ENCODE measurements around the gene RTN4R.
"Not testable (repeated sequence)": the region's sequence is repeated elsewhere in the genome, so short reads cannot be mapped to it uniquely, and the experiment has no call there.

The RTN4R gene

DNA sequence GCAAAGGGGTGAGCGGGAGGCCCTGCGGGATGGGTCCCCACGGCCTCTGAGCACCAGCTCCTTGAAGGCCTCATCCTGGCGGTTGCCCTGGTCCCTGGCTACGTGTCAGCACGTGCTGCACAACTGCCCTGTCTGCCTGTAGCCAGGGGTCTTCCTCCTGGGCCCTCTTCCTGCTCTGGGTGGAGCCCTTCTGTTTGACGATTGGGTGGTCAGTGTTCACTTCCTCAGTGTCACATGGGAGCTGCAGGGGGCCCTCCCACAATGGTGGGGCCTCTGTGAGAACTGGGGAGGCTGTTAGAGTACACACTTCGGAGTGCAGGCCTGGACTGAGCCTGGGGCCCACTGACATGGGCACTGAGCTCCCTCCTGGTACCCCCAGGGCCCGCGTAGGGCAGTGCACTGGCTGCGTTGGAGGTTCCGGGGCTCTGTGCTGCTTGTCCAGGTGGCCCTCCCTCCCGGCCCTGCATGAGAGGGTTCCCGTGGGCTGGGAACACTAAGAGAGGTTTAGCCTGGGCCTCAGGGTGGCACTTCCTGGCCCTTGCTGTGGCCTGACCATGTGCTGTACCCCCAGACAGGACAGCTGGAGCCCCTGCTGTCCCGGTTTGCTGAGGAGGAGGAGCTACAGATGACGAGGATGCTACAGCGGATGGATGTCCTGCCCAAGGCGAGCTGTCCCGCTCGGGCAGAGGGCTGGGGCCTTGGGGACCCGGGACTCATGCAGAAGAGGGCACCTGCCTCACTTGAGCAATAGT, 38.0 kb upstream of the RTN4R start:
- no peak for FAIRE-seq

DNA sequence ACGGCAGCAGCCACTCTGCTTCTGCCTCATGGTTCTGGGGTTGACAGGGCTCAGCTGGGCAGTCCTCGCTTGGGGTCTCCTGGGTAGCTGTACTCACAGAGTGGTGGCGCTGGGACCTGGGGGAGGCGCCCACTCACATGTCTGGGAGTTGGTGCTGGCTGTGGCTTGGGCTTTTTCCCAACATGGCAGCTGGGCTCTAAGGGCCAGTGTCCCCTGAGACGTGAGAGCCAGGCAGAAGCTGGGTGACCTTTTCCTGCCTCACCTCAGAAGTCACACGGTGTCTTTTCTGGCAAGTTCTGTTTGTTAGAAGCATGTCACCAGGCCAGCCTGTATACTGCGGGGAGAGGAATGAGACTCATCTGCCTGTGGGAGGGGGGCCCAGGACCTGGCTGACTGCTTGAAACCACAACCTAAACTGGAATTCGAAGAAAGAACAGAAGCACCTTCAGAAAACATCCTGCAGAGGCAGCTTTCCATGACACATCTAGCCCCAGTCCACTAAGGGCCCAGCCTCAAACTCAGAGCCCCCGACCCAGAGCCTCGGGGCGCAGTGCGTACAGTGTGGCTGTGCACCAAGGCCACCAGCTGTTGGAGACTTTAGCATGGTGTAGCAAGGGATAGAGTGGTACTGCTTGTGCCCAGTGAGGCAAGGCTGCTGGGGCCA, 37.2 kb upstream of the RTN4R start:
- not testable (repeated sequence) for FAIRE-seq

DNA sequence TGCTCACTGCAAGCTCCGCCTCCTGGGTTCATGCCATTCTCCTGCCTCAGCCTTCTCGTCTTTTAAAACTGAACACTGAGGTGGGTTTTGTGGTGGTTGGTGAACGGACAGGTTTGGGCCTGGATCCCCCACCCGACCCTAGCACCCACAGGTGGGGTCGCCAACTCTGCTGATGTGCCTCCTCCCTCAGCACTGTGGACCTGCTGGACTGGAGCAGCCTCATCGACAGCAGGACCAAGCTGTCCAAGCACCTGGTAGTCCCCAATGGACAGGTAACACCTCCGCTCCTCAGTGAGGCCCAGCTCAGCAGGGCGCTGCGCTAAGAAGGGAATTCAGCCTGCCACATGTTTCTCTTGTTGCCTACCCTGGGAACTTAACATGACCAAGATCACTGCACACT, 36.5 kb upstream of the RTN4R start:
- no peak for FAIRE-seq

DNA sequence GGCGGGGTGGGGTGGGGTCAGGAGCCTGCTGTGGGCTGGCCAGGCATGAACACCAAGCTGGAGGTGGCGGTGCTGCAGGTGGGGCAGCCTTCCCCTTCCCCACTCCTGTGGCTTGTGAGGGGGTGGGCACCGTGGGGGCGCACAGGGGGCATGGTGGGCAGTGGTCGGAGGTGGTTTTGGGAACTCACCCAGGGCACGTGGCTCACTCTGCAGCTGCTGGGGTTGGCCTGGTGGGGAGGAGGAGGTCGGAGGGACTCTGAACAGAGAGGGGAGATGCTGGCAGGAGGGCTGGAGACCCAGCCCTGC, 35.1 kb upstream of the RTN4R start:
- not testable (repeated sequence) for FAIRE-seq

DNA sequence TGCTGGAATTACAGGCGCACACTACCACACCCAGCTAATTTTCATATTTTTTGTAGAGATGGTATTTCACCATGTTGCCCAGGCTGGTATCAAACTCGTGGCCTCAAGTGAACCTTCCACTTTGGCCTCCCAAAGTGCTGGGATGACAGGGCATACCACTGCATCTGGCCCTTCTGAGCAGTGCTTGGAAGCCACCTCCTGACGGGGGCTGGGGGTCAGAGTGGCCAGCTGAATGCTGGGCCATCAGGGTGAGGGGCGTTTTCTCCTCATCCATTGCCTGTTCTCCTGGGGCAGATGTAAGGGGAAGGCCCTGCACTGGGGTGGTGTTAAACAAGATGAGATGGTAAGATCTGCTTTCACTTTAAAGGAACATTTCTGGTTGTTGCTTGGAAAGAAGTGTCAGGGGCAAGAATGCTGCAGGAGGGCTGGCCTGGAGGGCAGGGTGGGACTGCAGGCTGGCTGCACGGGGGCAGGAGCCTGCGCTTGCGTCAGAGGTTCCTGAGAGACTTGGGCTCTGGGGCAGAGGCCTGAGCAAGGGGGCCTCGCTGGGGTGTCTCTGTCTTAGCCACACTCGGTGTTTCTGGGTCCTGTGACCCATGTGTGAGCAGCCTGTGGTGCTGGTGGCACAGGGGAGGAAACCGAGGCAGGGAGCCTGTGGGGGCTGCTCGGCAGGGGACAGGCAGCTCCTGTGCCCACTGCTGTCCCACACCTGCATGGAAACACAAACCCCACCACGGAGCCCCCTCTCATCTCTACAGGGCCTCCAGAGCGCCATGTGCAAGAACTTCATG, 34.5 kb upstream of the RTN4R start:
- FAIRE-seq = no peak

DNA sequence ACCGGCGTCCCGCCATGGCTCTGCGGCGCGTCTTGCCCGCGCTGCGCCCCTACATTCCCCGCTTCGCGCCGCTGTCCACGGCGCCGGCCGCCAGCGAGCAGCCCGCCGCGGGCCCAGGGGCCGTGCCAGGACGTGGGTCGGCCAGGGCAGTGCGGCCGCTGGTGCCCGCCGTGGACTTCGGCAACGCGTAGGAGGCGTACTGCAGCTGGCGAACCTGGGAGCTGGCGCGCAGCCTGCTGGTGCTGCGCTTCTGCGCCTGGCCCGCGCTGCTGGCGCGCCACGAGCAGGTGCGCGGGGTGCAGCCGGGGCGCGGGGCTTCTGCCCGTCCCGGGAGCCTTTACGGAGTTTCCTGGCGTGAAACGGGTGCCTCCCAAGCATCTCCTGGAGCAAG, 31.6 kb upstream of the RTN4R start:
- no peak for FAIRE-seq

DNA sequence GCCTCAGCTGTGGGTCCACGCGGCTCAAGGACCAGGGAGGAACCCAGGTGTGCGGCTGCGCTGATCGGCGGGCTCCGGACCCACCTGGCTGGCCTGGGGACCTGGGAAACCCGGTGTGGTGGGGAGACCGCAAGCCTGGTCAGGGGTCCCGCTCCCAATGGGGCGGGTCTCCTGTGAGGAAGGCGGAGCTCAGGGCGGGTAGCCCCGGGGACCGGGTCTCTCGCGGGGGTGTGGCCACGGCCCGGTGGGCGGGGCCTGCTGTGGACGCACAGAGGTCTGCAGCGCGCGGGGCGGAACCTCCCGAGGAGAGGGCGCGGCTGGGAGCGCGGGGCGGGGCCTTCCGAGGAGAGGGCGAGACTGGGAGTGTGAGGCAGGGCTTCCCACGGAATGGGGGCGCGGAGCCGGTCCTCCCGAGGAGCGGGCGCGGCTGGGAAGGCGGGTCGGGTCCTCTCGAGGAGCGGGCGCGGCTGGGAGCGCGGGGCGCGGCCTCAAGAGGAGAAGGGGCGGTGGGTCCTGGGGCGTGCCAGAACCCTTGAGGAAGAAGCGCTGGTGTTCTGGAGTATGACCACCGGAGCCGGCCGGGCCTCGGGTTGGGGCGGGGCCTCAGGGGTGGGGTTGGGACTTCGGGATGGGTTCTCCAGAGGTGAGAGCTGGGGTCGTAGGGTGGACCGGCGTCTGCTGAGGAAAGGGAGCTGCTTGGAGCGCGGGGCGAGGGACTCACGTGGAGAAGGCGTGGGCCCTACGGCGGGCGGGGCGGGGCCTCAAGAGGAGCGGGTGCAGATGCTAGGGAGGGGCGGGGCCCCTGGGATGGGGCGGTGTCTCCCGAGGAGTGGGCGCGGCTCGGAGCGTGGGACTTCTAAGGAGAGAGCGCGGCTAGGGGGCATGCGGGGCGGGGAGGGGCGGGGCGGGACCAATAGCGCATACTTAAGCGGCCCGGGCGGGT, 31.0 kb upstream of the RTN4R start:
- FAIRE-seq = no peak

DNA sequence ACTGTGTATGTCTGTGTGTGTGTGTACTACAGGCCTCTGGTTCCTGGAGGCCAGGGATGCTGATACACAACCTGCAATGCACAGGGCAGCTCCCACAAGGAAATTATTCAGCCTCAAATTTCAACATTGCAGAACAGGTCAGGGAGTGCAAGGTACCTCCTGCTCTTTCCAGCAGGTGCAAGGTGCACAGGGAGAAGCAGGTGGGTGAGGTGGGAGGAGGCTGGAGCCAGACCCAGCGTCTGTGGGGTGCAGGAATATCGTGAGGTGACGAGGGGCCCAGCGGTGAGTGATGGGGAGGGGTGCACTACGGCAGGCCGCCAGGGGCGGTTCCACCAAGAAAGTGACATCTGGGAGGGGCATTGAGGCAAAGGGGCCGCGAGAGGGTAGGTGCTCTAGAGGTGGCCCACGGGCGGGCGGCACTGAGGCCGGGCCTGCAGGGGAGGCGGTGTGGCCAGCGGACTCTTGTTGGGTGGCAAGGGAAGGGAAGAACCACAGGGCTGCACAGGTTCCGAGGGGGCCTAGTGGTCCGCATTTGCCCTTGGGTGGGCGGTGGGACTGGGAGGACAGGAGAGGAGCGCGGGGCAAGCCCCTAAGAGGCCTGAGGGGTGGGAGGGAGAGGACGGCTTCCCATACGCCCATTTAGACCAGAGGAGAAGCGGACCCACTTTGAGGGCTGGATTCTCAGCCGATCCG, 30.1 kb upstream of the RTN4R start:
- no peak for FAIRE-seq

DNA sequence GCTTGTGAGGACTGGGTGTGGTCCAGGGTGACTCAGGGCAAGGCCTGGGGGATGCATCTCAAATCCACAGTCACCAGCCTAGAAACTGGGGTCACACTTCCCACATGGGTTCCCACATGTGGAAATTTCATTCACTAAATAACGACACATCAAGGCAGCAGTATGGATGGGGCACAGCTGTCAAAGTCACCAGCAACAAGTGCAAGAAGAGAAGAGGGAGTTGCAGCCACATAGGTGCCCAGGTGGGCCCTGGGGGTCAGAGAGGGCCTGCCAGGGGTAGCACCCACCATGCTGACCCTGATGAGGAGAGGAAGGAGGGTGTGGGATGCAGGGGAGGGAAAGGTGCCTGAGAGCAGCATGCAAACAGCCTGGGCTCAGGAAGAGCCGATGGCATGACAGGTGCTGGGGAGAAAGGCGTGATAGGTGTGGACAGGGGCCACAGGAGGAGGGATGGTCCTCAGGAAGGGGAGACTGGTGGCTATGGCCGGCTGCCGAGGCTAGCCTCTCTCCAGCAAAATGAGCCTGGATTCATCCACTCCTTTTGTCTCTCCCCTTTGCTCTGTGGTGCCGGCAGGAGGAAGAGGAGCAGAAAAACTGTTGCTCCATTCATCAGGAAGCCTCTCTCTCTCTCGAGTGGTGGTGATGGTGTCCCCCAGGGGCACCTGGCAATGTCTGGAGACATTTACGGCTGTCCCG, 29.4 kb upstream of the RTN4R start:
- FAIRE-seq = no peak

DNA sequence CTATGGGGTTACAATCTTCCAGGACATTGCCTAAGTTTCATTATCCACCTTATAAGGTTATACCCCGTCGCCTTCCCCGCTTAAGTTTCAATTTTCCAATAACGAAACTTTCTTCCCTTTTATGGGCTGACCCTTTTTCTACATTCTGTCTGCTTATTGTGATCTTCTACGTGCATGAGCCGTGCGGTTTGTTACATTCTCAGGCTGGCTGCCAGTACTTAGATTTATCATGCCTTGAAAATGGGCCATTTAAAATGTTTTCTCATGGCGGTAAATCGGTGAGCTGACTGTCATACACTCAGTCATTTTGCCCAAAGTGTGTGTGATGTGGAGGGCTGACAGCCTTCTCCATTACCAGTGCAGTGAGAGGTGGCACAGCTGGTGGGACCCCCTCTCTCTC, 28.5 kb upstream of the RTN4R start:
- FAIRE-seq = no peak

DNA sequence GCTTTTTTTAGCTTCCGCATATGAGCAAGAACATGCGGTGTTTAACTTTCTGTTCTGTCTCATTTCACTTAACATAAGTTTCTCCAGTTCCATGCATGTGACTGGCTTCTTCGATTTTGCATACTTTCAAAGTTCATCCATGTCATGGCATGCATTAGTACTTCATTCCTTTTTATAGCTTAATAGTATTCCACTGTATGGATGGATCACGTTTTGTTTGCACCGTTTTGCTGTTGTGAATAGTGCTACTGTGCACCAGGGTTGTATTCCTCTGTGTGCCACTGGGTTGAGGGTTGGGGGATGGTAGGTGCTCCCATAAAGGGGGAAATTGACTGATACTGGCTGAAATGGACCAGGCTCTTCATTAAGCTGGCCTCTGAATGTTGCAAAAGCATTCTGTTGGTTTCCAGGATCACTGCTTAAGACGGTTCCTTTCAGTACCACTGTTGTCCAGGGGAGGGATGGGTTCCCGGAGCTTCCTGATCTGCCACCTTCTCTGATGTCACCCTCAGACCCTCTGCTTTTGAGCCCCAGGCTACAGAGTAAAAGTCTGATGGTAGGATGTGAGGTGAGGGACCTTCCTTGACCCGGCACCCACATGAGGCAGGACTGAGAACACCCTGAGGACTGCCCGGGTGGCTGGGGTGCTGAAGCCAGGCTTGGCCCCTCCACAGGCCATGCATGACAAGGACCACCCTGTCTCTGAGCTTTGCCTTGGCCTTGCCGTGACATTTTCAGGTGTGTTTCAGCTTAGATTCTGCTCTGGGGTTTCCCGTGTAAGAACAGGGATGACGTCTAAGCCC, 27.3 kb upstream of the RTN4R start:
- FAIRE-seq = no peak

DNA sequence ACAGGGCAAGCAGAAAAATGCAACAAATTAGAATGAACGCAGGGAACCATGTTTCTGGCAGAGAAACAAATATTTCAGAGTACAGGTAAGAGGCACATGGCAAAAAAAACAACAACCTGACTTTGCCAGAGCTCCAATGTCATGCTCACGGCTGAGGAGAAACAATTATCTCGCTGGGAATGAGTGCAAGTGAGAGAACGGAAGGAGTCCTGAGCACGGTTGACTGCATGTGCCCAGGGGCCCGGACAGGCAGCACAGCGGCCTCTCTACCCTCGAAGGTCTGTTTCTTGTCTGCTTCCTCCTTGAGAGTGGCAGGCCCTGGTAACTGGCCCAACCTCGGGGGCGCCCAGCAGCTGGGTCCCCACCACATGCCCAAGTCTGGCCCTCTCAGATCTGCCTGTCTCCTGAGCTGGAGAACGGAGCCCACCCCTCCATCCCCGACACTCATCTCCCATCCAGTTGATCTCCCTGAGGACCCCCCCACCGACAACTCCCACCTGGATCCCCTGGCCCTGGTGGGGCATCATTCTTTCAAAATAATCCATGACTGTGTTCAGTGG, 24.6 kb upstream of the RTN4R start:
- no peak for FAIRE-seq

DNA sequence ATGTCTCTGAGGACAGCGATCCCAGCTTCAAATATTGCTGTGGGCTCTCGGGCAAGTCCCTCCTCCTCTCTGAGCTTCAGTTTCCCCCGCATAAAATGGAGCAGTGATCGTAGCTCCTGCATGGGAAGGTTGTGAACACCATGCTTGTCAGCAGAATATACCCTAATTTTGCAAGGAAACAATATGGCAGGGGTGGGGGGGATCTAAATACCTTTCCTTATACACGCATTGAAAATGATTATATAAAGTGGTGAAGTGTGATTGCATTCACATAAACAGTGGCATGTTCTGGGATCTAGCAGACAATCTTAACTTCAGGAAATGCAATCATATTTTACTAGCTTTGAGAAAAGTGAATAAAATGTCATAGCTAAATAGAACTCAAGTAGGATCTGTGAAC, 24.0 kb upstream of the RTN4R start:
- no peak for FAIRE-seq

DNA sequence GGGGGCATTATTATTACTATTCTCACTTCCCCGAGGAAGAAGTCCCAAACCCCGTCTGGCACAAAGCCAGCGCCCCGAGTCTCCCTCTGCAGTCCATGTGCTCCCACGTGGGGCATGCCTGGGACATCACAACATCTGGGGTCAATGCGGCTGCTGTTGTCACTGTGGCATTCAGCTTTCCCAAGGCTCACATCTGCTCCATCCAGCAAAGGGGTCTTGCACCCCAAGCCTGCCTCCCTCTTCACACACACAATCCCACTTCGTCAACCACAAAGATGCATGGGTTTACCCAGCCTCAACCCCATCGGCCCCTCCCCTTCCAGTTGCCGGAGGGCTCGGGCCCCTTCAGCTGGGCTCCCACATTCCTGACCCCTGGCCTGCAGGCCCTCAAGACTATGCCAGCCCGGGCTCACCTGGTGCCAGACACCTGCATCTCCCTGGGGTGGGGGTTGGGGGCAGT, 23.5 kb upstream of the RTN4R start:
- FAIRE-seq = no peak

DNA sequence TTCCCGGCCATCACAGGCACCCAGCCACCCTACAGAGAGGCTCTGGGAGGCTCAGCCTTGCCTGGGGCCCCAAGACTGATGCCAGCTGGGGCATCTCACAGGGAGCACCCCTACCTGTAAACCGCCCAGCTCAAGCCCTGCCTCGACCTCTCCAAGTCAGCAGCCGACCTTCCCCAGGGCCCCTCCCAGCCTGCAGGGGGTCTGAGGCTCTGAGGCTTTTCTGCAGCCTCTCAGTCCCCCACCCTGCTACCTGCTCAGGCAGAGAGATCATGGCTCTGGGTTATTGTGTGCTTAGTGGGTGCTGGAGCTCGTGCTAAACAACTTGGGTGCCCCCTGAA, 23.1 kb upstream of the RTN4R start:
- no peak for FAIRE-seq

DNA sequence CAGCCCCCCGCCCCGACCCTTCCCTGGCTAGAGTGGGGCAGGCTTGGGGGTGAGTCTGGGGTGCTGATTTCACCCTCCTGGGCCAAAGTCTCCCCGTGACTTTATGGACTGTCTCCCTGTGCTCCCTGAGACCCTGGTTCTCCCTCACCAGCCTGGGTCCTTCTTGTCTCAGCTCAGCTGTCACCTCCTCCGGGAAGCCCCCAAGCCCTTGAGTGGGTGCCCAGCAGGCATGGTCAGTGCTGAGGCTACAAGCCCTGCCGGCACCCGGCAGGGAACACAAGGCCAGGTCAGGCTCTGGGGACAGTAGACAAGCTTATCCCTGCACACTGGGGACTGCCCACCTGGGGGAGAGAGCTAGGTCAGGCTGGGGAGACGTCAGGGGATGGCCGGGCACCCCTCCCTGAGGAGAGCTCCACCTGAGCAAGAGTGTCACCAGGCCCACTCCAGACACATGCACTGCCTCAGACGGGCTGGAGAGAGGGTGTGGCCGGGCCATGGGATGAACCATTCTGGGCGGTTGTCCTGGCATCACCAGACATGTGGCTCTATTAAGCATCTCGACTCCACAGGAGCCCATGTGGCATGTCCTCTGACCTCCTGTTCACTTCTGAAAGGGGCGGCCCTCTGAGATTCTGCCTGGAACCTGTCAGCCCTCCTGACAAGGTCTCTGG, 22.6 kb upstream of the RTN4R start:
- no peak for FAIRE-seq

DNA sequence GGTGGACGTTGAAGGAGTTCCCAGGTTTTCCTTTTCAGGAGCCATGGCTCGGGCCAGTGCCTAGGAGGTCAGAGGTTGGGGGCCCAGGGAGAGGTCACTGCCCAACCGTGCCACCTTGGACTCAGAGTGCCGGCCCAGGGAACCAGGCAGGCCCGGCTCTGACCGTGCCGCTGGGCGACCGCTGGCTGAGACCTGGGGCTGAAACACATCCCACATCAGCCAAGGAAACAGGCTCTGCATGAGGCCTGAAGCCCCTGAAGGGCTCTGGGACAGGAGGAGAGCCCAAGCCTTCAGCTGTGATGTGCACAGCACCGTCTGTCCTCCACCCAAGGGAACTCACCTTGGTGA, 21.9 kb upstream of the RTN4R start:
- no peak for FAIRE-seq

DNA sequence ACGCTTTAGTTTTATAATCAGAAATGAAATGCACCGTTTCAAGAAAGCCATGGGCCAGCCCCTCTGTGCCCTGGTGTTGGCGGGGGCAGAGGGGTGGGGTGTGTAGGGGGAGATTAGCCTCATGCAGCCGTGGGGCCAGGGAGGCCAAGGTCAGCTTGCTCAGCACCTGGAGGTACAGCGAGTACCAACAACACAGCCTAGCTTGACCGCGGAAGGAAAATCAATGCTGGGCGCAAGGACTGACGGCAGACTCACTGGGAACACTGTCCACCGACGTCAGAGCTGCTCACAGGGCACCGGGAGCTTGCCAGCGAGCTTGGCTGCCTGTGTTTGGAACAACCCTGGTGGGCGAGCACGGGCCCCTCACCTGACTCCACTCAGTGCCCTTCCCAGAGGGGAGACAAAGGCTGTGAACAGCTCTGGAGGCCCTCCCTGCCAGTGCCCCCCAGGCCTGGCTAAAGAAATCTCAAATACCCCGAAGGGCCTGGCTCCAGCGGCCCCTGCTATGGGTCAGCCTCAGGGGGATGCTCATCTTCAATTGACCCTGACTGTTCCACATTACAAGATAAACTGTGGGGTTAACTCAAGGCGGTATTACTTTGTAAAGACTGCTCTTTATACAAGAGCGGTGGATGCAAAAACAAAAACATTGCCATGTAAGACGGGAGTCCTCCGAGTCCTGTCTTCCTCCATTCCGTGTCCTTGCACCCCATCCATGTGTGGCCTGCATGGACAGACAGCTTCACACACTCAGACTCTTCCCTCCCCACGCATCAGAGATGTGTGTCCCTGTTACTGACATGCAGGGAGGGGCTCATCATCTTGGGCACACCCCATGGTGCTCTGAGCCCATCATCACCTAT, 21.3 kb upstream of the RTN4R start:
- not testable (repeated sequence) for FAIRE-seq

All from TTC549 (cell line).